H4 (cell line): ENCODE data around the gene LGI4. TPM values are rescaled to one million over a fixed set of nuclear protein-coding genes. Genes with fewer than 3 reads are reported as not detected.

Source experiments
- DNase-seq: peaks from one replicate; pipeline ENCODE4 v3.0.0-alpha.2; 2015; ENCODE audit warnings: low spot score
- total RNA-seq: library from RNA; depleted of rRNA; stranded (reverse); fragments of >200 nt; shearing (Covaris generic); gene quantifications from 2 replicates; pipeline ENCODE4 v1.2.3, GENCODE V29; 2014; rRNA removed

Gene LGI4
- not detected in 2 replicates for total RNA-seq

GRCh38 chr19:35134601-35135242 is at the start of gene LGI4:
Gene LGI4, minus strand, starts transcription at chr19:35135059. Its CDS starts 379 bp downstream, at chr19:35134680.
- DNase-seq, result no peak

GRCh38 chr19:35184267-35184666 is 49.4 kb upstream of the LGI4 start:
- no peak for DNase-seq

DNA sequence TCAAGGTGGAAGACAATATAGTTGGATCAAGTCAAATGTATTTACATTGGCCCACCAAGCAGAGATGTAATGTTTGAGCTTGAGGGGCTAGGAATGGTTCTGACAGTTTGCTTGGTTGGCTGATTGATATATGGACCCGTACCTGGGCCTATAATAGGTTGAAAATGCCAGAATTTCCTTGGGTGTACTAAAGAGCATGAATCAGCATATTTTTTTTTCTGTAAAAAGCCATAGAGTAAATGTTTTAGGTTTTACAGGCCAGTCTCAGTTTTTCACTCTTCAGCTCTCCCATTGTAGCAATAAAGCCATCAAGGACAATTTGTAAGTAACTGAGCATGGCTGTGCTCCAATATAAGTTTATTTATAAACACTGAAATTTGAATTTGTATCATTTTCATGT is 46.5 kb upstream of the LGI4 start:
- no peak for DNase-seq

GRCh38 chr19:35179830-35180229 is 45.0 kb upstream of the LGI4 start:
- DNase-seq, result no peak

DNA sequence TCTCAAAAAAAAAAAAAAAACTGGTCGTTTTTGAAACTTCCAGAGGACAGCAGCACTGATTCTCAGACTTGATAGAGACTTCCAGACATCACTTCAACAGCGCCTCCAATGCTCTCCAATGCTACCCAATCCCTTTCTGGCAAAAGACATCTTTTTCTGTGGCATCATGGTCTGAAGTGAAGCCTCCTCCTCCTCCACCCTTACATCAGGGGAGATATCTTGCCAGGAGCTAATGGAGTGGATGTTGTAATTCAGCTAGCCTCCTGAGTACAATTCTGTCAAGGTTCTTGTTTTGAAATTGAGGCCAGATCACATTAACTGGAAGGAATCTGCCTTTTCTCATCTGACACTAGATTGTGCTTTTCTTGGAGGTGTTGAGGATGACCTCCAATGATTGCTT is 43.8 kb upstream of the LGI4 start:
- no peak for DNase-seq

DNA sequence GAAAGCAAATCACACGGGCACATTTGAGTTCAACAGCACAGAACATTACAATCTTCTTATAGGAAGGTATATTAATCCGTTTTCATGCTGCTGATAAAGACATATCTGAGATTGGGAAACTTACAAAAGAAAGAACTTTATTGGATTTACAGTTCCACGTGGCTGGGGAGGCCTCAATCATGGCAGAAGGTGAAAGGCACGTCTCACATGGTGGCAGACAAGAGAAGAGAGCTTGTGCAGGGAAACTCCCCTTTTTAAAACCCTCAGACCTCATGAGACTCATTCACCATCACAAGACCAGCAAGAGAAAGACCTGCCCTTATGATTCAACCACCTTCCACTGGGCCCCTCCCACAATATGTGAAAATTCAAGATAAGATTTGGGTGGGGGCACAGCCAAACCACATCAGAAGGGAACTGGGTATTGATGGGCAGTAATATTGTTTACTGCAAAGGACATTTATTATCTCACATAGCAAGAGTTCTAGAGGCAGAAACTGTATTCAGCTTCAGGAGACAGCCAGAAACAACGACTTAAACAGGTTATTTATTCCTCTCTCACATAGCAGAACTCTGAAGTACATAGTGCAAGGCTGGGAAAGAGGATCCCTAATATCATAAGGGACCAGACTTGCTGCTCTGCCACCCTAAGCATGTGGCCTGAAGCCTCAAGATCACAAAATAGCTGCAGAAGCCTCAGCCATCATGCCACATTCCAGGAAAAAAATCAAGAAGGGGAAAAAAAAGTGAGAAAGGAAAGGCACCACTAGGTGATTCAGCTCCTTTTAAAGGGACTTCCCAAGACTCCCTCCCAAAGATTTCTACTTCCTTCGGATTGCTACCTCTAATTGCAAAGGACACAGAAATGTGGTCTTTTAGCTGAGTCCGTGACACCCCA is 42.8 kb upstream of the LGI4 start:
- no peak for DNase-seq

DNA sequence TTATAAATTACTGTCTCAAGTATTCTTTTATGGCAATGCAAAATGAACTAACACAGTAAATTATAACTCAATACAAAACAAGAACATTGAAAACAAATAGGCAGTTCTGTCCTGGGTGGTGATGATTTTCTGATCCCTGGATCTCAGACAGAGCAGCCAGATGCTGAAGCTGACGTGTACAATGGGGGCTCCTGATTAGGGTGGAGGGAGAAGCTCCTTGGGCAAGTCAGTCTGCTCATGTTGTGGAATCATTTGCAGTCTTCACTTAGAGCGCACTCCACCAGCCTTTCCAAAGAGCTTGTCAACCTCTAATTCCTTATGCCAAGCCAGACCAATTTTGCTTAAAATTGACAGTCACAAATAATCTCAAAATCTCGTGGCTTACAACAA is 41.3 kb upstream of the LGI4 start:
- no peak for DNase-seq

DNA sequence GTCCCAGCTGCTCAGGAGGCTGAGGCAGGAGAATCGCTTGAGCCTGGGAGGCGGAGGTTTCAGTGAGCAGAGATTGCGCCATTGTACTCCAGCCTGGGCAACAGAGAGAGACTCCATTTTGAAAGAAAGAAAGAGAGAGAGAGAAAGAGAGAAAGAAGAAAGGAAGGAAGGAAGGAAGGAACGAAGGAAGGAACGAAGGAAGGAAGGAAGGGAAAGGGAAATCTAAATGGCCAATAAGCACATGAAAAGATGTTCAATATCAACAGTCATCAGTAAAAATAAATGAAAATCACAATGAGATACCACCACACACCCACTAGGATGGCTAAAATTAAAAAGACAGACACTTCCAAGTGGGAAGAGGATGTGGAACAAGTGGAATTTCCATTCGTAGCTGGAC is 39.4 kb upstream of the LGI4 start:
- DNase-seq, result no peak

DNA sequence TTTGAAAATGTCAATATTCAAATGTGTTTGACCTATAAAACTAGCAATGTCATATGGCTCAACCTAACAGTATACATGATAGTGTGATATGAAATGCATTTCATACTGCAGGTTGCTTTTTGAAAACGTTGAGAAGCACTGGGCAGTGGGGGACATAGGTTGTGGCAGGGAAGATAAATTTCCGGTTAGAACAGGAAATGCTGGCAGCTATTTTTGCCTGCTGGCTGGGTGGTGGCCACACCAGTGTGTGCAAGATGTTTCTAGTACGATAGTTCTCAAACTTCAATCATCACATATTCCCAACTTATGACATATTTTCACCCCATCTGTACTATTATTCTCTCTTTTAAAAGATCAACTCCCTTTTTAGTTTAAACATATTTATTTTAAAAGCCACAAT is 36.9 kb upstream of the LGI4 start:
- DNase-seq, result no peak

GRCh38 chr19:35170359-35171061 is 35.7 kb upstream of the LGI4 start:
- peak; percentile 5 for DNase-seq

- DNase-seq, result no peak
These were observed 34.5 kb upstream of the LGI4 start for GRCh38 chr19:35169221-35169995.

- DNase-seq, result no peak
These were observed 33.3 kb upstream of the LGI4 start for GRCh38 chr19:35168196-35168595.

DNA sequence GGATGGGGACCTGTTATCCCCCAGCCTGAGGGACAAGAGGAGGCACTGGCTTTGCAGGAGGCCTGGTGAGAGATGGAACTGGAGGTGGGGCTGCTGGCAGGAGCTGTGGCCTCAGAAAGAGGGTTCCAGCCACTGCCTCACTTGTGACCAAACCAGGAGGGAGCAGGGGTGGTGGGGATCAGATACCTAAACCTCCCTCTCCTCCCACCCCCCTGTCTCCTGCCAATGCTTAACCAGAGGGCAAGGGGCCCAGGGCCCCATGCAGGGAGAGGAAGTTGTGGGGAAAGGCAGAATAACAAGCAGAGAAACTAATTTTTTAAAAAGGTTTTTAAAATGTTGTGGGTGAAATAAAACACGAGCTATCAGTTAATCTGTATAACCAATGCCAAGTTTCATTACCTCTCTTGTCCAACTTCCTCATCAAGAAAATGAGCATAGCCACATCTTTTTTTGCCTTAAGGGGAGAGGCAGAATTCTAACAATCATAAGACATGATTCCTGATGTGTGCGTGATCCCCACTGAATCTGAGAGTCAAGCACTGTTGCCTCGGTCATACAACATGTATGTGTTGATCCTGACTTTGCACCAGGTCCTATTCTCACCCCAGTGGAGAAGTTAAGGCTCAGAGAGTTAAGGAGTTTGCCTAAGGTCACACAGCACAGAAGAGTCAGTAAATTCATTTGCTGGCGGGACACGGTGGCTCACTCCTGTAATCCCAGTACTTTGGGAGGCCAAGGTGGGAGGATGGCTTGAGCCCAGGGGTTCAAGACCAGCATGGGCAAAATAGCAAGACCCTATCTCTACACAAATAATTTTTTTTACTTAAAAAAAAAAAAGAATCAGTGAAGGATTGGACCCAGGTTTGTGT is 32.6 kb upstream of the LGI4 start:
- DNase-seq, result no peak

- DNase-seq, result no peak
These were observed 31.5 kb upstream of the LGI4 start for GRCh38 chr19:35166100-35167063.

- no peak for DNase-seq
These were observed 30.6 kb upstream of the LGI4 start for GRCh38 chr19:35165200-35166058.

GRCh38 chr19:35164418-35164817 is 29.6 kb upstream of the LGI4 start:
- no peak for DNase-seq

DNA sequence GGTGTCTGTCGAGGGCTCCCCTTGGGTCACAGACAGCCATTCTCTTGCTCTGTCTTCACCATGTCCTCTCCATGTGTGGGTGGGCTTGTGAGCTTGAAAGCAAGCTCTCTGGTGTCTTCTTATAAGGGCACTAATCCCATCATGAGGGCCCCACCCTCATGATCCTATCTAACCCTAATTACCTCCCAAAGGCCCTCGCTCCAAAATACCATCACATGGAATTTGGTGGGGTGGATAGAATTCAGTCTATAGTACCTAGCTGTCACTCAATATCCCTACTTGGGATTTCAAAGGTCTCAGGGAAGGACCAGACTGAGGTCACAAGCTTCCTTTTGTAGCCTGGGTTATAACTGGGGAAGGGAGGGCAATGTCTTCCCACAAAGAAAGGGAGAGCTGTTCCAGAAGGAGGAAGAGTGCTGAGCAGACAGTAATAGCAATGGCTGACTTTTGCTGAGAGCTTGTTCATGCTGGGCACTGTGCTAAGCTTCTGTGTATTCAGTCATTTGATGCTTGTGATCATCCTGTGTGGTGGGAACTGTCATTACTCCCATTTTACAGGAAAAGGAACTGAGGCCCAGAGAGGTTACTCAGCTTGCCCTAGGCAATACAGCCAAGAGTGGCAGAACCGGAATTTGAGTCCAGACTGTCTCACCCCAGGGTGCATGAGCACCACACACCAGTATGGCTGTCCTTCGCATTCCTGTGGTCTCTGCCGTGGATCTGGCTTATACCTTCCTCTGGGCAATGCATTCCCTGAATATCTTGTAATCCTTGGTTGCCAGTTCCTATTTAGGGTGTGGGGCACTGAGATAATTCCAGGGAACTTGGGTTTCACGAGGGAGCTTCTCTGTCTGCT is 27.8 kb upstream of the LGI4 start:
- peak; percentile 60 for DNase-seq

GRCh38 chr19:35161434-35161743 is 26.5 kb upstream of the LGI4 start:
- no peak for DNase-seq
